SK-N-SH (cell line): Measurements from ENCODE around the gene MRPL24. TPM values are rescaled to one million over a fixed set of nuclear protein-coding genes. Genes with fewer than 3 reads are reported as not detected.

Experiments
- CTCF ChIA-PET: fragments of 300-600, 350-600 bp; formaldehyde crosslinking; extraction: SDS; loops from one replicate; lab custom pipeline; 2021; lab: Yijun Ruan, JAX
- POLR2A ChIA-PET: fragments of 350-600 bp; sonication (Branson Sonifier 250); formaldehyde crosslinking; extraction: SDS; loops from one replicate; lab custom pipeline; 2020; ENCODE audit warnings: antibody characterized with exemption, inconsistent platforms; lab: Yijun Ruan, JAX
- DNase-seq: peaks from one replicate; pipeline ENCODE4 v3.0.0; 2012
- H2AFZ ChIP-seq: fragments of 200-600 bp; sonication (generic); 2 replicates; pipeline ENCODE4 v1.8.1; 2016; ENCODE audit warnings: antibody characterized with exemption, mild to moderate bottlenecking, low read depth
- H3F3A ChIP-seq: fragments of 200-600 bp; sonication (generic); replicated peaks from 2 replicates; pipeline ENCODE3; 2016; ENCODE audit warnings: antibody characterized with exemption, mild to moderate bottlenecking; ENCODE audit not compliant: insufficient read depth
- H3K27ac ChIP-seq, 2 experiments: fragments of 200-500 bp in 1 of 2; fragments of 200-600 bp in 1 of 2; sonication (Bioruptor generic) in 1 of 2; sonication (generic), shearing (Covaris generic) in 1 of 2; 2 replicates each; pipeline versions ENCODE4 v1.5.1 to v1.6.1; 2014 to 2016; ENCODE audit warnings: low read depth in 2 of 2, inconsistent platforms in 1 of 2, low read length in 1 of 2, mild to moderate bottlenecking in 1 of 2, mixed read lengths in 1 of 2
- H3K27me3 ChIP-seq: fragments of 200-600 bp; sonication (generic), shearing (Covaris generic); 2 replicates; pipeline ENCODE4 v1.6.1; 2016; ENCODE audit warnings: mixed run types; ENCODE audit not compliant: insufficient read depth
- H3K36me3 ChIP-seq, 2 experiments: fragments of 200-500 bp in 1 of 2; fragments of 200-600 bp in 1 of 2; sonication (Bioruptor generic) in 1 of 2; sonication (generic) in 1 of 2; replicated peaks in 1 of 2; 2 replicates each; pipeline versions ENCODE3 to v1.5.1; 2014 to 2016; ENCODE audit warnings: low read length in 1 of 2, mild to moderate bottlenecking in 1 of 2; ENCODE audit not compliant: insufficient read depth in 2 of 2, control insufficient read depth in 1 of 2
- H3K4me1 ChIP-seq, 2 experiments: fragments of 200-500 bp in 1 of 2; fragments of 200-600 bp in 1 of 2; sonication (Bioruptor generic) in 1 of 2; sonication (generic), shearing (Covaris generic) in 1 of 2; 2 replicates each; pipeline versions ENCODE4 v1.5.1 to v1.6.1; 2014 to 2016; ENCODE audit warnings: low read depth in 1 of 2, low read length in 1 of 2, mixed run types in 1 of 2; ENCODE audit not compliant: insufficient read depth in 2 of 2, control insufficient read depth in 1 of 2
- H3K4me2 ChIP-seq: fragments of 200-600 bp; sonication (generic), shearing (Covaris generic); 2 replicates; pipeline ENCODE4 v1.6.1; 2017; ENCODE audit warnings: mixed run types
- H3K4me3 ChIP-seq, 2 experiments: fragments of 200-500 bp in 1 of 2; fragments of 200-600 bp in 1 of 2; sonication (Bioruptor generic) in 1 of 2; sonication (generic), shearing (Covaris generic) in 1 of 2; 2 replicates each; pipeline versions ENCODE4 v1.5.1 to v1.8.1; 2014 to 2016; ENCODE audit warnings: low read depth in 2 of 2, inconsistent platforms in 1 of 2, low read length in 1 of 2, mild to moderate bottlenecking in 1 of 2, mixed read lengths in 1 of 2, moderate library complexity in 1 of 2
- H3K79me2 ChIP-seq: fragments of 200-600 bp; sonication (generic); 2 replicates; pipeline ENCODE4 v1.8.1; 2017; ENCODE audit warnings: mild to moderate bottlenecking; ENCODE audit not compliant: insufficient read depth
- H3K9ac ChIP-seq: fragments of 200-600 bp; sonication (generic); 2 replicates; pipeline ENCODE4 v1.6.1; 2017; ENCODE audit warnings: mixed run types
- H3K9me2 ChIP-seq: fragments of 200-600 bp; sonication (generic); 2 replicates; pipeline ENCODE4 v1.6.1; 2017; ENCODE audit warnings: mixed run types
- H3K9me3 ChIP-seq: fragments of 200-600 bp; sonication (generic); 2 replicates; pipeline ENCODE4 v1.6.1; 2017; ENCODE audit warnings: mixed run types, mild to moderate bottlenecking, moderate library complexity
- H4K20me1 ChIP-seq: fragments of 200-600 bp; sonication (generic); 2 replicates; pipeline ENCODE4 v1.6.1; 2017; ENCODE audit warnings: mild to moderate bottlenecking, mixed run types; ENCODE audit not compliant: insufficient read depth
- CHD2 ChIP-seq: fragments of 150-350 bp; IDR thresholded peaks from 2 replicates; pipeline ENCODE4 v1.6.1; 2018; ENCODE audit warnings: low read length; ENCODE audit not compliant: partially characterized antibody
- ELF1 ChIP-seq: IDR thresholded peaks from 2 replicates; pipeline ENCODE4 v1.4.0; 2012
- EP300 ChIP-seq, 2 experiments: IDR thresholded peaks; 2 replicates each; pipeline versions ENCODE4 v1.4.0 to v1.6.1; 2012; ENCODE audit warnings: borderline replicate concordance in 1 of 2, low read depth in 1 of 2, low read length in 1 of 2
- FOSL2 ChIP-seq: IDR thresholded peaks from 2 replicates; pipeline ENCODE4 v1.4.0; 2012; ENCODE audit warnings: low read depth, mild to moderate bottlenecking, moderate library complexity, borderline replicate concordance
- FOXJ3 ChIP-seq: sonication (generic); formaldehyde crosslinking; IDR thresholded peaks from 2 replicates; pipeline ENCODE4 v1.5.1; 2020; ENCODE audit warnings: mild to moderate bottlenecking, missing genetic modification reagents
- FOXM1 ChIP-seq: IDR thresholded peaks from 2 replicates; pipeline ENCODE4 v1.4.0; 2012; ENCODE audit warnings: low read depth, mild to moderate bottlenecking
- GABPA ChIP-seq: IDR thresholded peaks from 2 replicates; pipeline ENCODE4 v1.4.0; 2012; ENCODE audit warnings: low read depth, mild to moderate bottlenecking
- GATA2 ChIP-seq: sonication (generic); formaldehyde crosslinking; IDR thresholded peaks from 2 replicates; pipeline ENCODE4 v1.5.0; 2020; ENCODE audit warnings: mild to moderate bottlenecking, missing genetic modification reagents
- JUND ChIP-seq: IDR thresholded peaks from 2 replicates; pipeline ENCODE4 v1.4.0; 2012
- MXI1 ChIP-seq: IDR thresholded peaks from 2 replicates; pipeline ENCODE4 v1.6.1; 2012; ENCODE audit warnings: mild to moderate bottlenecking, low read depth, low read length, improper control_type of control experiment
- PBX3 ChIP-seq: IDR thresholded peaks from 2 replicates; pipeline ENCODE4; 2012
- POLR2AphosphoS5 ChIP-seq: IDR thresholded peaks from 2 replicates; pipeline ENCODE4 v1.6.1; 2012; ENCODE audit warnings: low read depth, low read length
- RAD21 ChIP-seq: IDR thresholded peaks from 2 replicates; pipeline ENCODE4 v1.6.1; 2012; ENCODE audit warnings: mild to moderate bottlenecking, low read length
- RFX5 ChIP-seq: IDR thresholded peaks from 2 replicates; pipeline ENCODE4 v1.6.1; 2012; ENCODE audit warnings: mild to moderate bottlenecking, improper control_type of control experiment, low read length
- RXRA ChIP-seq: IDR thresholded peaks from 2 replicates; pipeline ENCODE4 v1.4.0; 2012; ENCODE audit warnings: low read depth, mild to moderate bottlenecking, borderline replicate concordance
- SMC3 ChIP-seq: IDR thresholded peaks from 2 replicates; pipeline ENCODE4 v1.6.1; 2012; ENCODE audit warnings: low read depth, low read length, improper control_type of control experiment
- TAF1 ChIP-seq: IDR thresholded peaks from 2 replicates; pipeline ENCODE4 v1.6.1; 2012; ENCODE audit warnings: low read depth, mild to moderate bottlenecking, low read length, moderate library complexity, borderline replicate concordance
- TEAD4 ChIP-seq: IDR thresholded peaks from 2 replicates; pipeline ENCODE4 v1.4.0; 2012; ENCODE audit warnings: mild to moderate bottlenecking, borderline replicate concordance; ENCODE audit not compliant: insufficient read depth
- USF2 ChIP-seq: fragments of 150-350 bp; IDR thresholded peaks from 2 replicates; pipeline ENCODE4 v1.6.1; 2017; ENCODE audit warnings: antibody characterized with exemption, low read length, low read depth, borderline replicate concordance
- WGBS: methylation state at CpG from one replicate; pipeline ENCODE4 v1.1.6; 2017; ENCODE audit warnings: low lambda C conversion rate; 5-methylcytosine and 5-hydroxymethylcytosine counted together
- polyA plus RNA-seq, 3 experiments: library from polyadenylated mRNA; depleted of rRNA; stranded (reverse); fragments of >200 nt; gene quantifications; 2 replicates each; pipeline ENCODE4 v1.2.3, GENCODE V29; 2012
- TF ChIP-seq, protein P1 (sequence below): IDR thresholded peaks from 2 replicates; pipeline ENCODE4 v1.4.0; 2012; ENCODE audit warnings: low read depth, borderline replicate concordance

Gene MRPL24
- polyA plus RNA-seq, 1 of the 3 experiments (the other 2 are of a cell fraction), result 149 TPM

GRCh38 chr1:156746728-156747631 lies 6.1 kb upstream of the MRPL24 start (continued):
- peak; percentile 14 to 34; a peak in 1 of 4 replicates for TF ChIP-seq EP300 (IDR thresholded peaks at IDR 0.05; ENCODE audit: borderline replicate concordance in 1 of 2, low read depth in 1 of 2, low read length in 1 of 2)
- TF ChIP-seq CHD2, result peak; percentile 56
- no peak for TF ChIP-seq TEAD4
- TF ChIP-seq USF2, result no peak
- TF ChIP-seq RXRA, result no peak
- peak; percentile 39; the same call in 1 of the 2 replicates for TF ChIP-seq JUND
- peak; percentile 77 for TF ChIP-seq MXI1
- no peak for TF ChIP-seq GATA2 (CRISPR knock-in tag)
- TF ChIP-seq RFX5, result no peak
- TF ChIP-seq ELF1, result no peak; the same call in 1 of the 2 replicates
- peak; percentile 12; the same call in 1 of the 2 replicates for TF ChIP-seq TAF1
- TF ChIP-seq SMC3, result no peak; the same call in 1 of the 2 replicates
- TF ChIP-seq FOXM1, result no peak

DNA sequence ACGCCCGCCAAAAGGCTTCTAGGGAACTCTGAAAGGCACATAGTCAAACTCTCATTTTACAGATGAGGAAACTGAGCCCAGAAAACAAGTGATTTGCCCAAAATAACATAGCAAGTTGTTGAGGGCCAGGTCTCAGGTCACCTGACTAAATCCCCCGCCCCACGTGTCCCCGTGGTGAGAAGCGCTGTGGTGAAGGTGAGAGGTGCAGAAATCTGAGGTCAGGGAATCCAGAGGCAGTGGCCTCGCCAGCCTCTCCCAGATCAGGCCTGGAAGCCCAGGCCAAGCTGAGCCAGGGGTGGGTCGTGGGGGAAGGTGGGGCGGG lies 5.5 kb upstream of the MRPL24 start:
- peaks cover 12 to 42% of the 10 kb centered on the region in 2 experiments for H3K36me3 ChIP-seq
- H3K79me2 ChIP-seq, result peaks cover 70% of the 10 kb centered on the region
- ChIA-PET CTCF (interaction anchor here (0.9 to 8.6 kb wide), 7 partner anchors 20 to 181 kb away, joined by 3 to 42 read pairs (median 8); no protein-coding TSS in a partner anchor), POLR2A (interaction anchor here (1.3 to 2.2 kb wide), 2 partner anchors 20 to 55 kb away, joined by 3 to 7 read pairs; partner anchors contain the start of gene PRCC)
- 47% methylated on average over 8 of the region's 9 CpGs for WGBS
- peak overlapping the region; percentile 100 for H3K9ac ChIP-seq
- H3K27me3 ChIP-seq, result no peaks in the 10 kb centered on the region
- no peaks in the 10 kb centered on the region for H3K9me2 ChIP-seq
- H3K4me2 ChIP-seq, result peak overlapping the region; percentile 88
- H3K9me3 ChIP-seq, result no peaks in the 10 kb centered on the region
- peak overlapping the region; percentile 64 to 98 for H3K4me3 ChIP-seq
- no peak overlapping the region; the same call in 1 of the 2 replicates for H2AFZ ChIP-seq
- H4K20me1 ChIP-seq, result no peaks in the 10 kb centered on the region
- peak overlapping the region; percentile 100 for H3K27ac ChIP-seq
- H3K4me1 ChIP-seq, result peaks cover 37 to 52% of the 10 kb centered on the region in 2 experiments
- TF ChIP-seq GABPA (no peak), FOSL2 (no peak), FOXJ3 (CRISPR knock-in tag) (no peak), PBX3 (no peak), JUND (no peak), POLR2AphosphoS5 (no peak), USF2 (no peak), RAD21 (no peak)
- TF ChIP-seq, protein P1, sequence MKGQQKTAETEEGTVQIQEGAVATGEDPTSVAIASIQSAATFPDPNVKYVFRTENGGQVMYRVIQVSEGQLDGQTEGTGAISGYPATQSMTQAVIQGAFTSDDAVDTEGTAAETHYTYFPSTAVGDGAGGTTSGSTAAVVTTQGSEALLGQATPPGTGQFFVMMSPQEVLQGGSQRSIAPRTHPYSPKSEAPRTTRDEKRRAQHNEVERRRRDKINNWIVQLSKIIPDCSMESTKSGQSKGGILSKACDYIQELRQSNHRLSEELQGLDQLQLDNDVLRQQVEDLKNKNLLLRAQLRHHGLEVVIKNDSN, result peak; percentile 39; the same call in 1 of the 2 replicates
- H3F3A ChIP-seq, result peaks cover 57% of the 10 kb centered on the region
- DNase-seq, result no peak
